HEK293T (cell line): Measurements from ENCODE around the gene SNAP25.

ENCODE experiments used
- ARNT ChIP-seq: fragments of 450-650 bp; IDR thresholded peaks from 2 replicates; pipeline ENCODE4 v1.6.1; 2017; ENCODE audit warnings: mild to moderate bottlenecking
- CTBP1 ChIP-seq: fragments of 450-650 bp; IDR thresholded peaks from 2 replicates; pipeline ENCODE4 v1.6.1; 2016; ENCODE audit warnings: borderline replicate concordance
- TARDBP ChIP-seq: fragments of 450-650 bp; IDR thresholded peaks from 2 replicates; pipeline ENCODE4 v1.6.1; 2016

DNA sequence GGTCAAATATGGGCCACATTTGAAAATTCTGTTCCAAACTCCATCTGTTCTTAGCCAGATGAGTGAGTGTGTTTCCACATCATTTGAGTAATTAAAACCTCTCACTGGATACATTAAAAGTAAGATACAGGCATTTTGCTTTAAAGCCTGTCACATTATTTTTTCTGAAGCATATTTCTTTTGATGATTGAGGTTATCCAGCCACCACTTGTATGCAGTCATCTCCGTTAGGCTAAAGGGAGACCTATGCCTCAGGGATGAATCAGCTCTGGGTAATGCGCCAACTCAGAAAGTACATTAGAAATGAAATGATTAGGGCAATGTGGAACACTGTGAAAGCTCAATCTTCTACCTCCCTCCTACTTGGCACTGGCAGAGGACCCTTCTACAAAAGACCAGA is 90.7 kb downstream of the SNAP25 start:
- TF ChIP-seq TARDBP (no peak), CTBP1 (no peak), ARNT (no peak)
